ENCODE data around the gene PLA2R1.

The PLA2R1 gene

GRCh38 chr2:160077912-160078810 is 15.7 kb upstream of the PLA2R1 start:
- Mint-ChIP-seq H3K9me3 (peaks cover 0 to 4% of the 10 kb centered on the region in 2 donors), H3K36me3 (no peaks in the 10 kb centered on the region), H3K27me3 (no peaks in the 10 kb centered on the region), H3K4me3 (no peak overlapping the region), H3K4me1 (no peaks in the 10 kb centered on the region), H3K27ac (no peak overlapping the region)
- ATAC-seq (replicated peaks): no peak
- DNase-seq: no peak

GRCh38 chr2:160076914-160077313 is 14.5 kb upstream of the PLA2R1 start:
- DNase-seq (no peak), ATAC-seq (replicated peaks) (peak; percentile 58 to 65)
- Mint-ChIP-seq H3K9me3 (peaks cover 0 to 2% of the 10 kb centered on the region in 2 donors), H3K27ac (no peak overlapping the region), H3K4me1 (no peaks in the 10 kb centered on the region), H3K4me3 (no peak overlapping the region), H3K36me3 (no peaks in the 10 kb centered on the region), H3K27me3 (no peaks in the 10 kb centered on the region)

GRCh38 chr2:160076241-160076640 is 13.8 kb upstream of the PLA2R1 start:
- H3K9me3 Mint-ChIP-seq: no peaks in the 10 kb centered on the region
- no peaks in the 10 kb centered on the region for H3K36me3 Mint-ChIP-seq
- H3K27ac Mint-ChIP-seq: no peak overlapping the region
- DNase-seq (no peak), ATAC-seq (replicated peaks) (no peak)
- H3K27me3 Mint-ChIP-seq: no peaks in the 10 kb centered on the region
- no peaks in the 10 kb centered on the region for H3K4me1 Mint-ChIP-seq
- H3K4me3 Mint-ChIP-seq: no peak overlapping the region

GRCh38 chr2:160075171-160075570 is 12.8 kb upstream of the PLA2R1 start:
- Mint-ChIP-seq H3K36me3 (no peaks in the 10 kb centered on the region), H3K4me3 (no peak overlapping the region), H3K27me3 (no peaks in the 10 kb centered on the region), H3K9me3 (no peaks in the 10 kb centered on the region), H3K27ac (no peak overlapping the region), H3K4me1 (no peaks in the 10 kb centered on the region)
- ATAC-seq (replicated peaks): no peak
- no peak for DNase-seq

GRCh38 chr2:160073284-160073888 is 11.0 kb upstream of the PLA2R1 start:
- Mint-ChIP-seq H3K4me1 (no peaks in the 10 kb centered on the region), H3K4me3 (no peak overlapping the region), H3K36me3 (no peaks in the 10 kb centered on the region), H3K27ac (no peak overlapping the region), H3K9me3 (peaks cover 0 to 2% of the 10 kb centered on the region in 2 donors), H3K27me3 (no peaks in the 10 kb centered on the region)
- DNase-seq (no peak), ATAC-seq (replicated peaks) (no peak)

- no peak for DNase-seq
- H3K4me1 Mint-ChIP-seq: no peaks in the 10 kb centered on the region
- H3K27me3 Mint-ChIP-seq: peaks cover 7 to 10% of the 10 kb centered on the region in 2 donors
- ATAC-seq (replicated peaks): no peak
- peaks cover 0 to 2% of the 10 kb centered on the region in 2 donors for H3K9me3 Mint-ChIP-seq
- no peaks in the 10 kb centered on the region for H3K36me3 Mint-ChIP-seq
- no peak overlapping the region for H3K27ac Mint-ChIP-seq
- H3K4me3 Mint-ChIP-seq: no peak overlapping the region
Measured at GRCh38 chr2:160068906-160069305, 6.5 kb upstream of the PLA2R1 start.

- peak in 1 of 2 donors; percentile 19 for ATAC-seq (replicated peaks)
- no peaks in the 10 kb centered on the region for H3K36me3 Mint-ChIP-seq
Measured at GRCh38 chr2:160064916-160065315, 2.5 kb upstream of the PLA2R1 start.

GRCh38 chr2:160063879-160064612 is 1.6 kb upstream of the PLA2R1 start:
- DNase-seq (no peak), ATAC-seq (replicated peaks) (no peak)
- H3K4me3 Mint-ChIP-seq: no peak overlapping the region
- peaks cover 32 to 49% of the 10 kb centered on the region in 2 donors for H3K27me3 Mint-ChIP-seq
- no peak overlapping the region for H3K27ac Mint-ChIP-seq
- H3K36me3 Mint-ChIP-seq: no peaks in the 10 kb centered on the region
- peaks cover 5 to 13% of the 10 kb centered on the region in 2 donors for H3K4me1 Mint-ChIP-seq
- H3K9me3 Mint-ChIP-seq: peaks cover 0 to 2% of the 10 kb centered on the region in 2 donors

More at GRCh38 chr2:160064916-160065315, 2.5 kb upstream of the PLA2R1 start:
- no peak overlapping the region for H3K4me3 Mint-ChIP-seq
- peaks cover 0 to 2% of the 10 kb centered on the region in 2 donors for H3K9me3 Mint-ChIP-seq
- no peak for DNase-seq
- no peak overlapping the region for H3K27ac Mint-ChIP-seq
- peaks cover 25 to 42% of the 10 kb centered on the region in 2 donors for H3K27me3 Mint-ChIP-seq
- H3K4me1 Mint-ChIP-seq: peaks cover 5 to 13% of the 10 kb centered on the region in 2 donors

- Mint-ChIP-seq H3K36me3 (no peaks in the 10 kb centered on the region), H3K4me3 (peak overlapping the region; percentile 78 to 83), H3K27ac (peak overlapping the region; percentile 65), H3K9me3 (no peaks in the 10 kb centered on the region), H3K27me3 (peaks cover 36 to 54% of the 10 kb centered on the region in 2 donors), H3K4me1 (peaks cover 5 to 13% of the 10 kb centered on the region in 2 donors)
- ATAC-seq (replicated peaks) (no peak), DNase-seq (no peak)
Measured at GRCh38 chr2:160063271-160063670, 856 bp upstream of the PLA2R1 start.

DNA sequence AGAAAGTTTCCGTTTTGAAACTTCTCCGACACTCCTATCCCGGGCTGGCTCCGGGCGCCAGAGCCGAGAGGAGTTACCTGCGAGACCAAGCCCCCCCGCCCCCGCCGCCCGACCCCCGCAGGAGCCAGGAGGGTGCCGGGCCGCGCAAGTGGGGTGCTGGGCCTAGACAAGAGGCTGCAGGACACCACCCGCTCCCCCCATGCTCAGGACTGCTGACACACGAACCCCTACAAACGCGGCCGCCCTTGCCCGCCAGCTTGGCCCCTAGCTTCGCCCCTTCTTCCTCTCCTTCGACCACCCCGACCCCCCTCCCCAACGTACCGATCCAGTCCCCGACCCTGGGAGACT is 497 bp downstream of the PLA2R1 start:
- ATAC-seq (replicated peaks) (peak; percentile 25 to 30), DNase-seq (no peak)
- no peaks in the 10 kb centered on the region for H3K36me3 Mint-ChIP-seq
- peak overlapping the region; percentile 74 to 83 for H3K4me3 Mint-ChIP-seq
- H3K27me3 Mint-ChIP-seq: peaks cover 40 to 63% of the 10 kb centered on the region in 2 donors
- no peak overlapping the region for H3K27ac Mint-ChIP-seq
- H3K9me3 Mint-ChIP-seq: no peaks in the 10 kb centered on the region
- H3K4me1 Mint-ChIP-seq: peaks cover 5 to 13% of the 10 kb centered on the region in 2 donors

DNA sequence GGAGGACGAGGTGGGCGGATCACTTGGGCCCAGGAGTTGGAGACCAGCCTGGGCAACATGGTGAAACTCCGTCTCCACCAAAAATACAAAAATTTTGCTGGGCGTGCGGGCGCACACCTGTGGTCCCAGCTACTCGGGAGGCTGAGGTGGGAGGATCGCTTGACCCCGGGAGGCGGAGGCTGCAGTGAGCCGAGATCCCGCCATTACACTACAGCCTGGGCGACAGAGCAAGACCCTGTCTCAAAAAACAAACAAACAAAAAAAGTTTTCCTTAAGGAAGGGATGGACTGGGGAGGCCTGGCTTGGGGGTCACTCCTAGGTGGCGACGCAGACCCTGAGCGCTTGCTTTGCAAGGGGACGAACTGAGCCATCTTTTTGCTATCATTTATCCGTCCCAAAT is 882 bp downstream of the PLA2R1 start:
- Mint-ChIP-seq H3K27me3 (peaks cover 40 to 63% of the 10 kb centered on the region in 2 donors), H3K36me3 (no peaks in the 10 kb centered on the region), H3K4me1 (peaks cover 5 to 13% of the 10 kb centered on the region in 2 donors), H3K4me3 (peak overlapping the region in 1 of 2 donors; percentile 37), H3K27ac (no peak overlapping the region), H3K9me3 (no peaks in the 10 kb centered on the region)
- DNase-seq (no peak), ATAC-seq (replicated peaks) (no peak)

DNA sequence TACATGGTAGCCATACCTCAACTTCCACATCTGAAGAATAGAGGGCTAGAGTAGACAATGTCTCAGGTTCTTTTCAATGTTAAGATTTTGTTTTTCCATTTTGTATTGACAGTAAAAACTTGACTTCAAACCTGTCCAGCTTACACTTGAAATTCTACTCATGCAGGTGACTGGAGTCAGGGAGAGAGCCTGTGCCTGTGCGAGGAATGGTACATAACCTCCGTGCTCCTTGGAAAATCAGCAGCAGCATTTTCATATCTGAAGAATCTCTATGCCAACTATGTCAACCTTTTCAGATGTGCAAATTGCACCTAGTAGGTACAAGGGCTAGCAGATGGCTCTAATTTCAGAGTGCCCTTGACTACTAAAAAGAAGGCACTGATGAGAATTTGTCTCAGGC is 2.1 kb downstream of the PLA2R1 start:
- no peaks in the 10 kb centered on the region for H3K36me3 Mint-ChIP-seq
- H3K4me3 Mint-ChIP-seq: no peak overlapping the region
- peaks cover 40 to 63% of the 10 kb centered on the region in 2 donors for H3K27me3 Mint-ChIP-seq
- DNase-seq (no peak), ATAC-seq (replicated peaks) (no peak)
- no peak overlapping the region for H3K27ac Mint-ChIP-seq
- no peaks in the 10 kb centered on the region for H3K9me3 Mint-ChIP-seq
- peaks cover 5 to 13% of the 10 kb centered on the region in 2 donors for H3K4me1 Mint-ChIP-seq

DNA sequence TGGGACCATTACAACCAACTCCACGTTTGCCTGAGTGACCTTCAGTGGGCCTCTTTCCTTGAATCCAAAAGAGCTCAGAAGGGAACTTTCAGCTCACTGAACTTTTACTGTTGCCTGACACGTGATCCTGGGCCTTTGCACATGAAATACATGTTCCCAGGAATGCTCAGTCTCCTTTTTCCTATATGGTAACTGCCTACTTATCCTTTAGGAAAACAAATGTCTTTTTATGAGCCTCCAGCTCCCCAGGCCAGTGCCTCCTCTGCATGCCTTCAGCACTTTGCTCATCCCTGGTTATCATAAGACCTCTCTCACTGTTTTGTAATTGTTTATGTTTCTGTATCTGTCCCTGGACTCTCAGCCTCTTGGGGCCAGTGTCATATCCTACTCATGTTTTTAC is 5.1 kb downstream of the PLA2R1 start:
- H3K27ac Mint-ChIP-seq: no peak overlapping the region
- peaks cover 0 to 4% of the 10 kb centered on the region in 2 donors for H3K4me1 Mint-ChIP-seq
- no peaks in the 10 kb centered on the region for H3K36me3 Mint-ChIP-seq
- DNase-seq (no peak), ATAC-seq (replicated peaks) (no peak)
- no peaks in the 10 kb centered on the region for H3K9me3 Mint-ChIP-seq
- H3K4me3 Mint-ChIP-seq: no peak overlapping the region
- H3K27me3 Mint-ChIP-seq: peaks cover 21 to 39% of the 10 kb centered on the region in 2 donors

DNA sequence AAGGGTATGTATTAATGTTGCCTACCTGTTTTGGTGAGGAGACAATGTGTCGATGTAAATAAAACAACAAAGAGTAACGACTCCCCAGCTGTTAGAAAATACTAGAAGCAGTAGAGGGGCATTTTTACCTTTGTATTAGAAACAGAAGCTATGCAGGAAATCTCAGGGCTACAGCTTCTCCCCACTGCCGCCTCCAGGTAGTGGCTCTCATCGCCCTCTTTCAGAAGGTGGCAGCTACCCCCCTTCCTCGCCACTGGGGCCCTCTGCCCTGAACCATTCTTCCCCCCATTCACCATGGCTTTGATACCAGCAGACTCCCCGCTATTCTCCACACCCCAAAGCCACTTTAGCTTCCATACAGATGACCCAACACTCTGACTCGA is 6.7 kb downstream of the PLA2R1 start:
- no peak for DNase-seq
- Mint-ChIP-seq H3K27me3 (peaks cover 15 to 25% of the 10 kb centered on the region in 2 donors), H3K9me3 (no peaks in the 10 kb centered on the region), H3K4me1 (no peaks in the 10 kb centered on the region), H3K36me3 (no peaks in the 10 kb centered on the region), H3K4me3 (no peak overlapping the region), H3K27ac (no peak overlapping the region)
- ATAC-seq (replicated peaks): no peak

All from stimulated activated naive B cell treated with anti-CD40 and anti-IgM and Interleukin-4, amounts not matched to agents 10 μg/mL and 1 μg/mL and 100 μg/mL, for 72 hours (primary cell).